Suprapubic skin (tissue), 4 donors: ENCODE results near the gene GRIN2A.

Experiments used
- CTCF ChIP-seq, 2 donors: fragments of 200-600 bp in 1 of 2; fragments of 450-650 bp in 1 of 2; sonication (generic) in 1 of 2; IDR thresholded peaks; one replicate each; pipeline ENCODE4 v1.5.1; 2016 to 2019; ENCODE audit warnings: antibody characterized with exemption in 2 of 2, mild to moderate bottlenecking in 1 of 2, moderate library complexity in 1 of 2
- EP300 ChIP-seq: sonication (generic); formaldehyde crosslinking; IDR thresholded peaks from one replicate; pipeline ENCODE4 v1.6.1; 2017; ENCODE audit warnings: antibody characterized with exemption
- POLR2A ChIP-seq, 2 donors: fragments of 450-650 bp; IDR thresholded peaks; one replicate each; pipeline ENCODE4 v1.6.1; 2017; ENCODE audit warnings: antibody characterized with exemption in 2 of 2, mild to moderate bottlenecking in 2 of 2, moderate library complexity in 2 of 2
- POLR2AphosphoS5 ChIP-seq, 3 donors: sonication (generic); formaldehyde crosslinking; IDR thresholded peaks; one replicate each; pipeline ENCODE4 v1.6.1; 2017; ENCODE audit warnings: antibody characterized with exemption in 3 of 3

- TF ChIP-seq POLR2AphosphoS5 (IDR thresholded peaks at IDR 0.05) (no peak), POLR2A (IDR thresholded peaks at IDR 0.05) (no peak), CTCF (IDR thresholded peaks at IDR 0.05) (no peak), EP300 (no peak)
Measured at GRCh38 chr16:10003486-10003885, 178.7 kb downstream of the GRIN2A start.
